ENCODE data around the gene KCNK18.
"Not testable (repeated sequence)": the region's sequence is repeated elsewhere in the genome, so short reads cannot be mapped to it uniquely, and the experiment has no call there.

Gene KCNK18

GRCh38 chr10:117175215-117175900 lies 21.9 kb upstream of the KCNK18 start:
- no peak overlapping the region for H3K9ac ChIP-seq (ENCODE audit: low read length)

DNA sequence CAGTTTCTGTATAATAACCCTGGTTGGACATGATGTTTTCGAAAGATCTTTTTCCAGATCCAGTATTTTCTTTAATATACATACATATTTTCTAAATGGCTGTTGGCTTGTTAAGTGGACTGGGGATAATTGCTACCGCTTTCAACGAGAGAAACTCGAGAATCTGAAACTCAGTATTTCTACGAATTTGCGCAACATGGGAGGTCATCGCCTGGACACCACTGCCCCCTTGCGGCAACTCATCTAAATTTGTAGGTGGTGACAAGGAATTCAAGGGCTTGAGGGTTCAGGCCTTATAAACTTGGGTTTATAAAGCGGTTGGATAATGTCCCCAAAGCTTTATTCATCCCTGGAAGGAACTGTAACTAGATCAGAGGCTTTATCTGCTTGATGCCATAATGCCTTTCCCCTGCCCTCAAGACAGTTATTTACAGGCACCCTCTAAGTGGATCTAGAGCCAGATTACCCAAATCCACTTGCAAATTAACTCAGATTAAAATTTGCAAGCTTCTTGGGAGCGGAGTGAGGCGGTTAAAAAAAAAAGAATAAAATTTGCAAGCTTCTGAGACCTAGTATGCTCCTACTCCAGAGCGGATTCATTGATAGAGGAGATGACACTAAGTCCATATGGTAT lies 21.3 kb upstream of the KCNK18 start:
- Histone ChIP-seq H3K4me3 (ENCODE audit: low read depth, low read length) (peak overlapping the region; percentile 69), H3K9me3 (ENCODE audit: control insufficient read depth, insufficient read depth, low read depth, low read length) (no peaks in the 10 kb centered on the region), H3K27ac (ENCODE audit: low read depth, low read length) (no peak overlapping the region), H3K4me1 (ENCODE audit: control insufficient read depth, insufficient read depth, low read length) (peaks cover 4% of the 10 kb centered on the region), H3K36me3 (ENCODE audit: control insufficient read depth, insufficient read depth, low read length) (no peaks in the 10 kb centered on the region), H3K9ac (ENCODE audit: low read length) (no peak overlapping the region), H3K27me3 (ENCODE audit: control insufficient read depth, insufficient read depth, low read length) (peaks cover 75% of the 10 kb centered on the region)

More at GRCh38 chr10:117175215-117175900, 21.9 kb upstream of the KCNK18 start:
- H3K27ac ChIP-seq (ENCODE audit: low read depth, low read length) = no peak overlapping the region
- no peaks in the 10 kb centered on the region for H3K36me3 ChIP-seq (ENCODE audit: control insufficient read depth, insufficient read depth, low read length)
- peaks cover 79% of the 10 kb centered on the region for H3K27me3 ChIP-seq (ENCODE audit: control insufficient read depth, insufficient read depth, low read length)
- peak overlapping the region; percentile 69 for H3K4me3 ChIP-seq (ENCODE audit: low read depth, low read length)
- H3K9me3 ChIP-seq (ENCODE audit: control insufficient read depth, insufficient read depth, low read depth, low read length) = no peaks in the 10 kb centered on the region
- H3K4me1 ChIP-seq (ENCODE audit: control insufficient read depth, insufficient read depth, low read length) = peaks cover 4% of the 10 kb centered on the region

DNA sequence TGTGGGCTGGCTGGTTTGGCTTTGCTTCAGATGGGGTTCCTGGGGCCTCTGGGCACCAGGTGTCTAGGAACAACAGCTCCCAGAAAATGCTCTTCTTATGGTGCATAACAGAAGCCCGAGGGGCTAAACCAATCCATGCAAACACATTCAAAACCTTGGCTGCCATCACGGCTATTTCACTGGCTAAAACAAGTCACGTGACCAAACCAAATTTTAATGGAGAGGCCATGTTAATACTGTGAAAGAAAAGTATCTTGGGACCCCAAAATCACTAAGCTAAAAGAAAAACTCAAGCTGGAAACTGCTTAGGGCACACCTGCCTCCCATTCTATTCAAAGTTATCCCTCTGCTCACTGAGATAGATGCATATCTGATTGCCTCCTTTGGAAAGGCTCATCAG lies 19.1 kb upstream of the KCNK18 start:
- no peak overlapping the region for H3K27ac ChIP-seq (ENCODE audit: low read depth, low read length)
- H3K4me3 ChIP-seq (ENCODE audit: low read depth, low read length) = no peak overlapping the region
- H3K4me1 ChIP-seq (ENCODE audit: control insufficient read depth, insufficient read depth, low read length) = peaks cover 4% of the 10 kb centered on the region
- H3K9ac ChIP-seq (ENCODE audit: low read length) = no peak overlapping the region
- no peaks in the 10 kb centered on the region for H3K36me3 ChIP-seq (ENCODE audit: control insufficient read depth, insufficient read depth, low read length)
- H3K27me3 ChIP-seq (ENCODE audit: control insufficient read depth, insufficient read depth, low read length) = peaks cover 57% of the 10 kb centered on the region
- no peaks in the 10 kb centered on the region for H3K9me3 ChIP-seq (ENCODE audit: control insufficient read depth, insufficient read depth, low read depth, low read length)

DNA sequence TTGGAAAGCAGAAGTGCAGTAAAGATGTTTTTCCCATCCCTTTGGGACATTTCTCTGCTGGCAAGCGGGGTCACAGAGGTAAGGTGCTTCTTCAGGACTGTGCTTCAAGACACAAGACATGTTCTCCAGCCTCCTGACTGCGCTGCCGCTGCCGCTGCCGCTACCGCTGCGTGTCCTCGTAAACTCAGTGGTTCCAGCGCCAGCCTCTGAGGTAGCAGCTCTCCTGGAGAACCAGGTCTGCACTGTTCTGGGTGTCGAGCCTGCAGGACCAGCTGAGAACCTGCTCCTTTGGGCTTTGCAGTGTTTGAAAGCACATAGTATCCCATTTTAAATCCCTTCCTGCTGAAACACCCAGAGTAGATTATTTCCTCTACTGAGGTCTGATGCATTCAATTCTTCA lies 13.0 kb upstream of the KCNK18 start:
- Histone ChIP-seq H3K4me1 (ENCODE audit: control insufficient read depth, insufficient read depth, low read length) (peaks cover 2% of the 10 kb centered on the region; the same call in 1 of the 2 replicates), H3K4me3 (ENCODE audit: low read depth, low read length) (no peak overlapping the region), H3K9ac (ENCODE audit: low read length) (no peak overlapping the region), H3K9me3 (ENCODE audit: control insufficient read depth, insufficient read depth, low read depth, low read length) (no peaks in the 10 kb centered on the region), H3K27me3 (ENCODE audit: control insufficient read depth, insufficient read depth, low read length) (peaks cover 20% of the 10 kb centered on the region; the same call in 1 of the 2 replicates), H3K36me3 (ENCODE audit: control insufficient read depth, insufficient read depth, low read length) (no peaks in the 10 kb centered on the region), H3K27ac (ENCODE audit: low read depth, low read length) (no peak overlapping the region)

DNA sequence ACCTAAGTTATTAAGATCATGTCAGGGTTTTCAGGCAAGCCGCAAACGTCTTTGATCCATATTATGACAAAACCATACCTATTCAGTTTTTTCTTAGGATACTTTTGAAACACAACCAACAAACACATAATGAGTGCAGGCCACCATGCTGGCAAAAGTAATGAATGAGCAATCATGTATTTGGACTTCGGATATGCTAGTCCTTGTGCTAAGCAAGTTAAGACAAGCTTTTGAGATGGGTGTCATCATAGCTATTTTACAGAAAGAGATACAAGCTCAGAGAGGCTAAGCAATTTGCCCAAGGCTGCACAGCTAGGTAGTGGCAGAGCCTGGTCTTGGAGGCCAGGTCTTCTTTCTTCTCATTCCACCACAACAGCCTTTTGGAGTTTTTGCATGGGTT lies 12.5 kb upstream of the KCNK18 start:
- peaks cover 2% of the 10 kb centered on the region; the same call in 1 of the 2 replicates for H3K4me1 ChIP-seq (ENCODE audit: control insufficient read depth, insufficient read depth, low read length)
- H3K9me3 ChIP-seq (ENCODE audit: control insufficient read depth, insufficient read depth, low read depth, low read length) = no peaks in the 10 kb centered on the region

GRCh38 chr10:117185817-117186216 lies 11.5 kb upstream of the KCNK18 start:
- H3K4me1 ChIP-seq (ENCODE audit: control insufficient read depth, insufficient read depth, low read length); H3K4me3 ChIP-seq (ENCODE audit: low read depth, low read length); H3K36me3 ChIP-seq (ENCODE audit: control insufficient read depth, insufficient read depth, low read length); H3K9me3 ChIP-seq (ENCODE audit: control insufficient read depth, insufficient read depth, low read depth, low read length); H3K9ac ChIP-seq (ENCODE audit: low read length); H3K27ac ChIP-seq (ENCODE audit: low read depth, low read length): not testable (repeated sequence)
- H3K27me3 ChIP-seq (ENCODE audit: control insufficient read depth, insufficient read depth, low read length) = peaks cover 13% of the 10 kb centered on the region; the same call in 1 of the 2 replicates

More for the DNA sequence above, 12.5 kb upstream of the KCNK18 start:
- Histone ChIP-seq H3K27ac (ENCODE audit: low read depth, low read length) (no peak overlapping the region), H3K4me3 (ENCODE audit: low read depth, low read length) (no peak overlapping the region), H3K9ac (ENCODE audit: low read length) (no peak overlapping the region), H3K27me3 (ENCODE audit: control insufficient read depth, insufficient read depth, low read length) (peaks cover 19% of the 10 kb centered on the region; the same call in 1 of the 2 replicates), H3K36me3 (ENCODE audit: control insufficient read depth, insufficient read depth, low read length) (no peaks in the 10 kb centered on the region)

DNA sequence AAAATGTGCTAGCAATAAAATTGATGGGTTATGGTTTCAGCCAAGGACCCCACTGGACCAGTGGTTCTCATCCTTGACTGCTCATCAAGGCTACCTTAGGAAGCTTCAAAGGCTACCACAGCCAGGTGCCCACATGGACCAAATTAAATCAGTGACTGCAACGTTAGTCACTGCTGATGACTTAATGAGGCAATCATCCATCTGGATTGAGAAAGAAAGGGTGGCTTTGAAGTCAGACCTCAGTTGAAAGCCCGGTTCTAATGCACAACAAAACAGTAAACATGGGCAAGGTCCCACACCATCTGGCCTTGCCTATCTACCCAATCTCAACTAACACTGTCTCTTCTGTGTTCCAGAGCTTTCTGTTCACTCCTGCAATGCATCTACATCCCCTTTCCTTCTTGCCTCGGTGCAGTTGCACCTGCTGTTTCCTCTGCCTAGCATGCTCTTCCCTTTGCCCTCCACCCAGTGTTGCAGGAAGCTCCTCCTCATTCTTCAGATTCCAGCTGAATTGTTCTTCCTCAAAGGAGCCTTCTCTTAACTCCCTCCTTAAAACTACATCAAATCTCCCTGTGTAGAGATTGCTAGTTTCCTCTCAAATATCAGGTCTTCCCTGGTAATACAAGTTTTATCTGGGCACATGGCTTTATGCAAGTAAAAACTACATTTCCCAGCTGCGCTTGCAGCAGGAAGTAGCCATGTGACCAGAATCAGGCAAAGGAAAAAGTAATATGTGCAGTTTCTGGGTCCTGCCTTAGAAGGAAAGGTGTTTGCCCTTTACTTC lies 10.3 kb upstream of the KCNK18 start:
- H3K9ac ChIP-seq (ENCODE audit: low read length) = no peak overlapping the region
- H3K36me3 ChIP-seq (ENCODE audit: control insufficient read depth, insufficient read depth, low read length) = no peaks in the 10 kb centered on the region
- no peaks in the 10 kb centered on the region for H3K9me3 ChIP-seq (ENCODE audit: control insufficient read depth, insufficient read depth, low read depth, low read length)
- peaks cover 2% of the 10 kb centered on the region; the same call in 1 of the 2 replicates for H3K4me1 ChIP-seq (ENCODE audit: control insufficient read depth, insufficient read depth, low read length)
- peaks cover 13% of the 10 kb centered on the region; the same call in 1 of the 2 replicates for H3K27me3 ChIP-seq (ENCODE audit: control insufficient read depth, insufficient read depth, low read length)
- no peak overlapping the region for H3K27ac ChIP-seq (ENCODE audit: low read depth, low read length)
- no peak overlapping the region for H3K4me3 ChIP-seq (ENCODE audit: low read depth, low read length)

DNA sequence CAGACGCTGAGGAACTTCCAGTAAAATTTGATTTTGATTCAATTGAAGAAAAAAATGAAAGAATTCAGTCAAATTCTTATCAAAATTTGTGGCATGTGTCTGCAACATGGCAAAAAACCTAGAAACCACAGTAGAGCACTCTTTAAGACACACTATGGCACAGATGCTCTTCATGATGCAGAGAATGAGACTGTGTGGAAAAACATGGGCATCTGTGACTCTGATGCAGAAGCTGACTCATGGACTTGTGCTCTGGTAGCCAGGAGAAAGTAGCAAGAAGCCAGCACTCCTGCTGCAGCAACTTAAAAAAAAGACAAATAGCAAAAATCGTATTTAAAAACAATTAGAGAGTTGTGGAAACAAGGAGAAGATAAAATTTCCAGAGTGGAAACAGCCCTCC lies 8.9 kb upstream of the KCNK18 start:
- H3K27me3 ChIP-seq (ENCODE audit: control insufficient read depth, insufficient read depth, low read length) = peaks cover 7% of the 10 kb centered on the region; the same call in 1 of the 2 replicates
- H3K9ac ChIP-seq (ENCODE audit: low read length) = no peak overlapping the region
- H3K4me1 ChIP-seq (ENCODE audit: control insufficient read depth, insufficient read depth, low read length) = peaks cover 2% of the 10 kb centered on the region; the same call in 1 of the 2 replicates
- H3K36me3 ChIP-seq (ENCODE audit: control insufficient read depth, insufficient read depth, low read length) = no peaks in the 10 kb centered on the region
- H3K4me3 ChIP-seq (ENCODE audit: low read depth, low read length) = no peak overlapping the region
- no peaks in the 10 kb centered on the region for H3K9me3 ChIP-seq (ENCODE audit: control insufficient read depth, insufficient read depth, low read depth, low read length)
- no peak overlapping the region for H3K27ac ChIP-seq (ENCODE audit: low read depth, low read length)

- Histone ChIP-seq H3K9ac (ENCODE audit: low read length) (no peak overlapping the region), H3K4me1 (ENCODE audit: control insufficient read depth, insufficient read depth, low read length) (peaks cover 2% of the 10 kb centered on the region; the same call in 1 of the 2 replicates), H3K4me3 (ENCODE audit: low read depth, low read length) (no peak overlapping the region), H3K36me3 (ENCODE audit: control insufficient read depth, insufficient read depth, low read length) (no peaks in the 10 kb centered on the region), H3K27me3 (ENCODE audit: control insufficient read depth, insufficient read depth, low read length) (no peaks in the 10 kb centered on the region), H3K27ac (ENCODE audit: low read depth, low read length) (no peak overlapping the region), H3K9me3 (ENCODE audit: control insufficient read depth, insufficient read depth, low read depth, low read length) (no peaks in the 10 kb centered on the region; the same call in 1 of the 2 replicates)
Measured at GRCh38 chr10:117189557-117189956, 7.7 kb upstream of the KCNK18 start.

GRCh38 chr10:117198088-117198487 lies 799 bp downstream of the KCNK18 start:
- no peak overlapping the region for H3K9ac ChIP-seq (ENCODE audit: low read length)
- no peak overlapping the region for H3K27ac ChIP-seq (ENCODE audit: low read depth, low read length)
- H3K36me3 ChIP-seq (ENCODE audit: control insufficient read depth, insufficient read depth, low read length) = no peaks in the 10 kb centered on the region
- no peak overlapping the region for H3K4me3 ChIP-seq (ENCODE audit: low read depth, low read length)
- H3K9me3 ChIP-seq (ENCODE audit: control insufficient read depth, insufficient read depth, low read depth, low read length) = no peaks in the 10 kb centered on the region; the same call in 1 of the 2 replicates
- peaks cover 4% of the 10 kb centered on the region for H3K4me1 ChIP-seq (ENCODE audit: control insufficient read depth, insufficient read depth, low read length)
- no peaks in the 10 kb centered on the region for H3K27me3 ChIP-seq (ENCODE audit: control insufficient read depth, insufficient read depth, low read length)
